SH-SY5Y (cell line): ENCODE measurements around the gene RASAL2.

Source experiments
- GATA2 ChIP-seq: IDR thresholded peaks from 2 replicates; pipeline ENCODE4 v1.6.1; 2011; ENCODE audit warnings: mild to moderate bottlenecking, low read depth, low read length
- GATA3 ChIP-seq: IDR thresholded peaks from 2 replicates; pipeline ENCODE4 v1.6.1; 2011; ENCODE audit warnings: low read depth, mild to moderate bottlenecking, low read length, moderate library complexity

DNA sequence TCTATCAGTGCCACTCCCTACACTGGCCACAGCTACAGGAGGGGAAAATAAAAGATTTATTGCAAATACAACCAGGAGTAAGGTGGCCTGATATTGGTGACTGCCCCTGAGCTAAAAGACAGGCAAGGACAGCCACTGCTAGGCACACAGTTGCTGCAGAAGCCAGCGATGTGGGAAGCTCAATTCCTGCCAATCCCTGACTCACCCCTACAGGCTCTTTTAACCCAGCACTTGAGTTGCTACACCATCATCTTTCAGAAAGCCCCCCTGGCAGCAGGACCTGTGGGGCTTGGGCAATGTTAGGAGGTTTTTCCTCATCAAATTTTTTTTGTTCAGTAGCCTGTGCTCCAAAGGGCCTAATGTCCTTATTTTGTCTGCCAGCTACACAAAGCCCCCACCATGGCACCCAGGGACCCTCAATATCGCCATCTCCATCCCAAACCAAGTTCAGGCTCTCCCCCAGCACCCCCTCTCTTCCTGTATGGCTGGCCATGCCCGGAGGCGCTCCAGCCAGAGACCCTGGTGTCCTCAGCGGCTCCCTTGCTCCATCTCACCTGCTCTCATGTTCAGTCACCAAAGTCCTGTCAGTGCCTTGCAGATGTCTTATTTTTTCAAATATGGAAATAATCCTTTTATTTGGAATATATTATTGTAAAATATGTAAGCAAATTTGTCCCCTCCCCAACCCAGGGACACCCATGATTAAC is 389.5 kb downstream of the RASAL2 start:
- TF ChIP-seq GATA3 (no peak), GATA2 (no peak)
